HEK293T (cell line): ENCODE measurements around the gene PRKAR1B.

ENCODE experiments used
- ARNT ChIP-seq: fragments of 450-650 bp; IDR thresholded peaks from 2 replicates; pipeline ENCODE4 v1.6.1; 2017; ENCODE audit warnings: mild to moderate bottlenecking
- HDGF ChIP-seq: fragments of 450-650 bp; IDR thresholded peaks from 2 replicates; pipeline ENCODE4 v1.6.1; 2017; ENCODE audit warnings: antibody characterized with exemption, borderline replicate concordance
- PKNOX1 ChIP-seq: fragments of 450-650 bp; IDR thresholded peaks from 2 replicates; pipeline ENCODE4 v1.6.1; 2016
- SP1 ChIP-seq: fragments of 450-650 bp; IDR thresholded peaks from 2 replicates; pipeline ENCODE4 v1.6.1; 2017
- SUZ12 ChIP-seq: fragments of 450-650 bp; IDR thresholded peaks from 2 replicates; pipeline ENCODE4 v1.6.1; 2016; ENCODE audit warnings: mild to moderate bottlenecking
- TARDBP ChIP-seq: fragments of 450-650 bp; IDR thresholded peaks from 2 replicates; pipeline ENCODE4 v1.6.1; 2016

- TF ChIP-seq SUZ12, result no peak
- no peak for TF ChIP-seq ARNT
- no peak for TF ChIP-seq SP1
- no peak for TF ChIP-seq HDGF
- TF ChIP-seq PKNOX1, result no peak
- TF ChIP-seq TARDBP, result no peak
Measured at GRCh38 chr7:519484-520390, 207.3 kb downstream of the PRKAR1B start, which contains the start of gene PDGFA.
